OCI-LY7 (cell line): ENCODE results near the gene MYRIP. TPM values are rescaled to one million over a fixed set of nuclear protein-coding genes. Genes with fewer than 3 reads are reported as not detected.

Experiments used
- BruUV-seq: library from RNA; stranded (reverse); fragments of 400-500 nt; replicated peaks from 2 replicates; lab custom pipeline; 2021; lab: Mats Ljungman, UMichigan
- CTCF ChIA-PET: fragments of 300-600 bp; sonication (Branson Sonifier 250); formaldehyde crosslinking; loops from one replicate; lab custom pipeline; 2022; ENCODE audit warnings: antibody characterized with exemption; ENCODE audit not compliant: unreplicated experiment; lab: Charles Lee
- POLR2A ChIA-PET: fragments of 300-600 bp; sonication (Branson Sonifier 250); formaldehyde crosslinking; loops from one replicate; lab custom pipeline; 2022; ENCODE audit warnings: antibody characterized with exemption; lab: Charles Lee
- DNase-seq: peaks from one replicate; pipeline ENCODE4 v3.0.0-alpha.2; 2015; ENCODE audit warnings: low spot score
- H2AFZ ChIP-seq: fragments of 200-600 bp; sonication (generic), shearing (Covaris generic); 2 replicates; pipeline ENCODE4 v1.6.1; 2014; ENCODE audit warnings: mild to moderate bottlenecking, antibody characterized with exemption, low read length, moderate library complexity
- H3K27ac ChIP-seq: fragments of 200-600 bp; sonication (generic); 2 replicates; pipeline ENCODE4 v1.5.1; 2014; ENCODE audit warnings: mixed run types, low read depth, mild to moderate bottlenecking, moderate library complexity, low read length, inconsistent platforms; ENCODE audit not compliant: poor library complexity, severe bottlenecking
- H3K36me3 ChIP-seq: fragments of 200-600 bp; sonication (generic); 2 replicates; pipeline ENCODE4 v1.6.1; 2014; ENCODE audit warnings: mild to moderate bottlenecking, antibody characterized with exemption, low read length, moderate library complexity, mixed read lengths; ENCODE audit not compliant: insufficient read depth
- H3K4me1 ChIP-seq: fragments of 200-600 bp; sonication (generic); 2 replicates; pipeline ENCODE4 v1.5.1; 2014; ENCODE audit warnings: mild to moderate bottlenecking, low read length; ENCODE audit not compliant: insufficient read depth, poor library complexity, severe bottlenecking
- H3K4me2 ChIP-seq: fragments of 200-600 bp; sonication (generic); 2 replicates; pipeline ENCODE4 v1.6.1; 2014; ENCODE audit warnings: mild to moderate bottlenecking, low read length
- H3K4me3 ChIP-seq: fragments of 200-600 bp; sonication (generic); 2 replicates; pipeline ENCODE4 v1.5.1; 2014; ENCODE audit warnings: mild to moderate bottlenecking, low read depth, low read length; ENCODE audit not compliant: poor library complexity, severe bottlenecking
- H3K79me2 ChIP-seq: fragments of 200-600 bp; sonication (generic); 2 replicates; pipeline ENCODE4 v1.6.1; 2016; ENCODE audit warnings: low read depth, mild to moderate bottlenecking, low read length, moderate library complexity, mixed read lengths; ENCODE audit not compliant: insufficient read depth
- H3K9me2 ChIP-seq: fragments of 200-600 bp; sonication (generic); 2 replicates; pipeline ENCODE4 v1.6.1; 2016; ENCODE audit warnings: mild to moderate bottlenecking, low read length, mixed read lengths; ENCODE audit not compliant: insufficient read depth
- H3K9me3 ChIP-seq: fragments of 200-600 bp; sonication (generic); 2 replicates; pipeline ENCODE4 v1.6.1; 2014; ENCODE audit warnings: mild to moderate bottlenecking, mixed run types, low read length, mixed read lengths
- H4K20me1 ChIP-seq: fragments of 200-600 bp; sonication (generic); 2 replicates; pipeline ENCODE4 v1.6.1; 2014; ENCODE audit warnings: mild to moderate bottlenecking, antibody characterized with exemption, low read length, moderate library complexity, mixed read lengths; ENCODE audit not compliant: insufficient read depth
- EZH2phosphoT487 ChIP-seq: fragments of 200-600 bp; sonication (generic); IDR thresholded peaks from 2 replicates; pipeline ENCODE4 v1.6.1; 2018; ENCODE audit warnings: low read depth, borderline replicate concordance, mild to moderate bottlenecking, mixed run types, antibody characterized with exemption, low read length, moderate library complexity, mixed read lengths
- intact Hi-C: fragments of 100-400 bp; cut with micrococcal nuclease; formaldehyde crosslinking; loops from one replicate; pipeline ENCODE4 v1.10.0; 2022; ENCODE audit not compliant: unreplicated experiment
- total RNA-seq, 2 experiments: library from RNA; depleted of rRNA in 1 of 2; stranded (reverse); fragments of >200 nt in 1 of 2; shearing (Covaris generic) in 1 of 2; gene quantifications; 2 replicates each; pipeline ENCODE4 v1.2.3, GENCODE V29; 2014 to 2022
- TF ChIP-seq, protein P1 (sequence below): fragments of 200-600 bp; sonication (generic); conservative IDR thresholded peaks from 2 replicates; pipeline ENCODE4 v1.5.1; 2014; ENCODE audit warnings: mild to moderate bottlenecking, antibody characterized with exemption, low read length, moderate library complexity, mixed read lengths

MYRIP gene
- total RNA-seq, 2 experiments from 2014 or later, result not detected

DNA sequence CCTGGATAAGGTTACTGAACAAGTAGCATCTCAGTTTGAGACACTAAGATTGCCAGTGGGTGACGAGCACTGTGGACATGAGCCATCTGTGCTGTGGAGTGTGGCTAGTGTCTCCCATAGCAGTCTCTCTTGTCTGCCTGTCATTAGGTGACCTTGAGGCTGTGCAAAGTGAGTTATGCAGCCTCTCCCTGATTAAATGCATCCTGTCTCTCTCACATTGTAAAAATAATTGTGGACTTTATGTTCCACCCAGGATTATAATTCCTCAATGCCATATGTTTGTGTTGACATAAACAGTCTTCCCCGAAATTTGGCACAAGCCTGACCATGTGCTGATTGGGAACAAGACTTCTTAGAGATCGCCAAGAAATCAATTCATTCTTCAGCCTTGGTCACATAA, 168.9 kb downstream of the MYRIP start:
- ChIA-PET POLR2A (no interaction called here), CTCF (no interaction called here)
- no peak overlapping the region for H3K4me3 ChIP-seq
- no peak for TF ChIP-seq EZH2phosphoT487
- TF ChIP-seq, protein P1, sequence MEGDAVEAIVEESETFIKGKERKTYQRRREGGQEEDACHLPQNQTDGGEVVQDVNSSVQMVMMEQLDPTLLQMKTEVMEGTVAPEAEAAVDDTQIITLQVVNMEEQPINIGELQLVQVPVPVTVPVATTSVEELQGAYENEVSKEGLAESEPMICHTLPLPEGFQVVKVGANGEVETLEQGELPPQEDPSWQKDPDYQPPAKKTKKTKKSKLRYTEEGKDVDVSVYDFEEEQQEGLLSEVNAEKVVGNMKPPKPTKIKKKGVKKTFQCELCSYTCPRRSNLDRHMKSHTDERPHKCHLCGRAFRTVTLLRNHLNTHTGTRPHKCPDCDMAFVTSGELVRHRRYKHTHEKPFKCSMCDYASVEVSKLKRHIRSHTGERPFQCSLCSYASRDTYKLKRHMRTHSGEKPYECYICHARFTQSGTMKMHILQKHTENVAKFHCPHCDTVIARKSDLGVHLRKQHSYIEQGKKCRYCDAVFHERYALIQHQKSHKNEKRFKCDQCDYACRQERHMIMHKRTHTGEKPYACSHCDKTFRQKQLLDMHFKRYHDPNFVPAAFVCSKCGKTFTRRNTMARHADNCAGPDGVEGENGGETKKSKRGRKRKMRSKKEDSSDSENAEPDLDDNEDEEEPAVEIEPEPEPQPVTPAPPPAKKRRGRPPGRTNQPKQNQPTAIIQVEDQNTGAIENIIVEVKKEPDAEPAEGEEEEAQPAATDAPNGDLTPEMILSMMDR, result no peak
- no peaks in the 10 kb centered on the region for H3K79me2 ChIP-seq
- no peaks in the 10 kb centered on the region for H3K4me1 ChIP-seq
- H2AFZ ChIP-seq, result no peak overlapping the region
- intact Hi-C loops, result no loop called here
- DNase-seq, result no peak
- no peaks in the 10 kb centered on the region for H3K9me3 ChIP-seq
- H3K4me2 ChIP-seq, result no peak overlapping the region
- no peaks in the 10 kb centered on the region for H4K20me1 ChIP-seq
- H3K27ac ChIP-seq, result no peak overlapping the region
- BruUV-seq, result no TSS peak
- no peaks in the 10 kb centered on the region for H3K9me2 ChIP-seq
- H3K36me3 ChIP-seq, result no peaks in the 10 kb centered on the region

DNA sequence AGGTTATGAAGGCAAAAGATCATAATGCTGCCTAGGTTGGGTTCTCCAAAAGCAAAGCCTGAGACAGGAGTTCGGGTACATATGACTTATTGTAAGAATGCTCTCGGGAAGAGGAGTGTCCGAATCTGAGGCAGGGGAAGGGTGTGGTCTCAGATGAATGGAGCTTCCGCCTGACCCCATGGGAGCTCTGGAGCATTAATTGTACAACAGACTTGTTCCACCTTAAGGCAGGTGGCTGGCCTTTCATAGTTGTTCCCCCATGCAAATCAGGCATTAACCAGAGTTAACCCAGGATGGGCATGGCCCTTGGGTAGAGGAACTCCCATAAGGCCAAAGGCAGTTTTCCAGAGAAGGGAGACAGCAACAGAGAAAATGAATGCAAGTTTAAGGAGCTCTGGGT, 170.6 kb downstream of the MYRIP start:
- H3K4me2 ChIP-seq, result no peak overlapping the region
- no peaks in the 10 kb centered on the region for H3K9me3 ChIP-seq
- ChIA-PET CTCF (no interaction called here), POLR2A (interaction anchor here (0.5 kb wide), 1 partner anchor 97 kb away, joined by 4 read pairs; no protein-coding TSS in a partner anchor)
- H3K4me3 ChIP-seq, result no peak overlapping the region
- no peak overlapping the region for H2AFZ ChIP-seq
- H3K79me2 ChIP-seq, result no peaks in the 10 kb centered on the region
- no peak overlapping the region for H3K27ac ChIP-seq
- H3K9me2 ChIP-seq, result no peaks in the 10 kb centered on the region
- no peaks in the 10 kb centered on the region for H3K36me3 ChIP-seq
- DNase-seq, result no peak
- H4K20me1 ChIP-seq, result no peaks in the 10 kb centered on the region
- no peaks in the 10 kb centered on the region for H3K4me1 ChIP-seq
- intact Hi-C loops, result no loop called here
- no TSS peak for BruUV-seq
- TF ChIP-seq, protein P1, result no peak
- TF ChIP-seq EZH2phosphoT487, result no peak

DNA sequence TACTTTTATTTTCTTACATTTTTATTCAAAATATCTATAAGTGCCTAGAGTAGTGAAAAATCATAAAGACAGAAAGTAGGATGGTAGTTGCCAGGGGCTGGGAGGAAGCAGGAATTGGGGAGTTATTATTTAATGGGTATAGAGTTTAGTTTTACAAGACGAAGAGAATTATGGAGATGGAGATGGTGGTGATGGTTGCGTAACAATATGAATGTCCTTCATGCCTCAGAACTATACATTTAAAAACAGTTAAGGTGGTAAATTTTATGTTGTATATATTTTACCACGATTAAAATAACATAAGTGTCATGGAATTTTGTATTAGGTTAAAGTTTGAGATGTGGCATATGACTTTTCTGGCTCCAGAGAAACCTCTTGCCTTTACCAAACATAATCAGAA, 171.4 kb downstream of the MYRIP start:
- Histone ChIP-seq H3K4me2 (no peak overlapping the region), H3K4me3 (no peak overlapping the region), H3K27ac (no peak overlapping the region), H3K36me3 (no peaks in the 10 kb centered on the region), H3K4me1 (no peaks in the 10 kb centered on the region), H4K20me1 (no peaks in the 10 kb centered on the region), H3K9me2 (no peaks in the 10 kb centered on the region), H3K9me3 (no peaks in the 10 kb centered on the region), H3K79me2 (no peaks in the 10 kb centered on the region), H2AFZ (no peak overlapping the region)
- TF ChIP-seq, protein P1, result no peak
- TF ChIP-seq EZH2phosphoT487, result no peak
- intact Hi-C loops, result no loop called here
- BruUV-seq, result no TSS peak
- CTCF ChIA-PET, result no interaction called here
- no peak for DNase-seq
- POLR2A ChIA-PET, result interaction anchor here (0.5 kb wide), 1 partner anchor 98 kb away, joined by 4 read pairs; no protein-coding TSS in a partner anchor
